PC-3 (cell line): ENCODE measurements around the gene CTCFL. TPM values are rescaled to one million over a fixed set of nuclear protein-coding genes. Genes with fewer than 3 reads are reported as not detected.
A peak's percentile ranks its signal among the peaks of the same experiment; 100 is the strongest.

Source experiments
- ATAC-seq: fragments of 200-7000 bp; cut with Tn5 transposase; 2 replicates; pipeline ENCODE4 v1.9.1; 2020; ENCODE audit warnings: mild to moderate bottlenecking, moderate library complexity
- Bru-seq: library from RNA; stranded (reverse); fragments of 400-500 nt; gene quantifications from one replicate; lab custom pipeline; 2021; lab: Mats Ljungman, UMichigan
- BruChase-seq, 2 experiments: library from RNA; stranded (reverse); fragments of 400-500 nt; gene quantifications; one replicate each; lab custom pipeline; 2021; lab: Mats Ljungman, UMichigan
- BruUV-seq: library from RNA; stranded (reverse); fragments of 400-500 nt; replicated peaks from 2 replicates; lab custom pipeline; 2021; lab: Mats Ljungman, UMichigan
- CTCF ChIA-PET: fragments of 300-600 bp; sonication (Branson Sonifier 250); formaldehyde crosslinking; loops from one replicate; lab custom pipeline; 2022; ENCODE audit warnings: antibody characterized with exemption; lab: Charles Lee
- POLR2A ChIA-PET: fragments of 300-600 bp; sonication (Branson Sonifier 250); formaldehyde crosslinking; loops from one replicate; lab custom pipeline; 2022; ENCODE audit warnings: antibody characterized with exemption; ENCODE audit not compliant: unreplicated experiment; lab: Charles Lee
- DNase-seq: peaks from one replicate; pipeline ENCODE4 v3.0.0-alpha.2; 2015
- H2AFZ ChIP-seq: fragments of 300-600 bp; sonication (generic); 2 replicates; pipeline ENCODE4 v1.6.0; 2016; ENCODE audit warnings: antibody characterized with exemption, low read length
- H3F3A ChIP-seq: fragments of 300-600 bp; sonication (generic); one replicate; pipeline ENCODE4 v1.6.0; 2017; ENCODE audit warnings: antibody characterized with exemption, low read length, control low read depth, mild to moderate bottlenecking; ENCODE audit not compliant: unreplicated experiment
- H3K27ac ChIP-seq: fragments of 300-600 bp; sonication (generic); 2 replicates; pipeline ENCODE4 v1.5.1; 2016; ENCODE audit warnings: mild to moderate bottlenecking, low read length
- H3K27me3 ChIP-seq: fragments of 300-600 bp; sonication (generic); 2 replicates; pipeline ENCODE4 v1.6.1; 2016; ENCODE audit warnings: low read length, mixed read lengths
- H3K36me3 ChIP-seq: fragments of 300-600 bp; sonication (generic); 2 replicates; pipeline ENCODE4 v1.6.1; 2016; ENCODE audit warnings: low read depth, mixed run types, low read length, mixed read lengths
- H3K4me1 ChIP-seq: fragments of 300-600 bp; sonication (generic); 2 replicates; pipeline ENCODE4 v1.5.1; 2016; ENCODE audit warnings: low read length; ENCODE audit not compliant: insufficient read depth
- H3K4me2 ChIP-seq: fragments of 300-600 bp; sonication (generic); 2 replicates; pipeline ENCODE4 v1.6.0; 2016; ENCODE audit warnings: low read length
- H3K4me3 ChIP-seq: fragments of 300-600 bp; sonication (generic); 2 replicates; pipeline ENCODE4 v1.5.1; 2016; ENCODE audit warnings: mild to moderate bottlenecking, low read length, mixed read lengths
- H3K79me2 ChIP-seq: fragments of 300-600 bp; sonication (generic); 2 replicates; pipeline ENCODE4 v1.6.1; 2017; ENCODE audit warnings: low read length, mixed read lengths
- H3K9ac ChIP-seq: fragments of 300-600 bp; sonication (generic); 2 replicates; pipeline ENCODE4 v1.6.0; 2016; ENCODE audit warnings: mild to moderate bottlenecking, low read length
- H3K9me2 ChIP-seq: fragments of 300-600 bp; sonication (generic); replicated peaks from 2 replicates; pipeline ENCODE4 v1.6.1; 2016; ENCODE audit warnings: mixed run types, low read length, mixed read lengths
- H3K9me3 ChIP-seq: fragments of 300-600 bp; sonication (generic); 2 replicates; pipeline ENCODE4 v1.6.1; 2016; ENCODE audit warnings: low read length, mixed read lengths
- H4K20me1 ChIP-seq: fragments of 300-600 bp; sonication (generic); 2 replicates; pipeline ENCODE4 v1.6.1; 2016; ENCODE audit warnings: low read length, mixed read lengths
- EZH2 ChIP-seq: fragments of 300-600 bp; sonication (generic); IDR thresholded peaks from one replicate; pipeline ENCODE4 v1.6.1; 2017; ENCODE audit warnings: antibody characterized with exemption, mild to moderate bottlenecking, low read length; ENCODE audit not compliant: unreplicated experiment
- EZH2phosphoT487 ChIP-seq: fragments of 300-600 bp; sonication (generic); IDR thresholded peaks from 2 replicates; pipeline ENCODE4 v1.6.1; 2018; ENCODE audit warnings: mild to moderate bottlenecking, antibody characterized with exemption, low read length, borderline replicate concordance
- intact Hi-C: fragments of 100-400 bp; cut with micrococcal nuclease; formaldehyde crosslinking; loops from 2 replicates; pipeline ENCODE4 v1.9.0; 2023
- long read RNA-seq: library from polyadenylated mRNA; unstranded; transcript quantifications from one replicate; pipeline ENCODE4 v2.0.0, GENCODE V29; 2021; ENCODE audit not compliant: unreplicated experiment
- total RNA-seq: library from RNA; depleted of rRNA; stranded (reverse); fragments of >200 nt; gene quantifications from 2 replicates; pipeline ENCODE4 v1.2.3, GENCODE V29; 2014; rRNA removed
- TF ChIP-seq, protein P1 (sequence below): fragments of 300-600 bp; sonication (generic); conservative IDR thresholded peaks from 2 replicates; pipeline ENCODE4 v1.5.1; 2017; ENCODE audit warnings: antibody characterized with exemption, low read depth, mild to moderate bottlenecking, low read length

CTCFL gene, protein sequence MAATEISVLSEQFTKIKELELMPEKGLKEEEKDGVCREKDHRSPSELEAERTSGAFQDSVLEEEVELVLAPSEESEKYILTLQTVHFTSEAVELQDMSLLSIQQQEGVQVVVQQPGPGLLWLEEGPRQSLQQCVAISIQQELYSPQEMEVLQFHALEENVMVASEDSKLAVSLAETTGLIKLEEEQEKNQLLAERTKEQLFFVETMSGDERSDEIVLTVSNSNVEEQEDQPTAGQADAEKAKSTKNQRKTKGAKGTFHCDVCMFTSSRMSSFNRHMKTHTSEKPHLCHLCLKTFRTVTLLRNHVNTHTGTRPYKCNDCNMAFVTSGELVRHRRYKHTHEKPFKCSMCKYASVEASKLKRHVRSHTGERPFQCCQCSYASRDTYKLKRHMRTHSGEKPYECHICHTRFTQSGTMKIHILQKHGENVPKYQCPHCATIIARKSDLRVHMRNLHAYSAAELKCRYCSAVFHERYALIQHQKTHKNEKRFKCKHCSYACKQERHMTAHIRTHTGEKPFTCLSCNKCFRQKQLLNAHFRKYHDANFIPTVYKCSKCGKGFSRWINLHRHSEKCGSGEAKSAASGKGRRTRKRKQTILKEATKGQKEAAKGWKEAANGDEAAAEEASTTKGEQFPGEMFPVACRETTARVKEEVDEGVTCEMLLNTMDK
- total RNA-seq (not detected in 2 replicates), Bru-seq, nascent RNA (percentile 6 among the genes with signal in this experiment), BruChase-seq, experiment 1, labeled RNA remaining after a 6-hour chase (percentile 5 among the genes with signal in this experiment), BruChase-seq, experiment 2, labeled RNA remaining after a 2-hour chase (percentile 8 among the genes with signal in this experiment)
- long read RNA-seq: 0 reads

DNA sequence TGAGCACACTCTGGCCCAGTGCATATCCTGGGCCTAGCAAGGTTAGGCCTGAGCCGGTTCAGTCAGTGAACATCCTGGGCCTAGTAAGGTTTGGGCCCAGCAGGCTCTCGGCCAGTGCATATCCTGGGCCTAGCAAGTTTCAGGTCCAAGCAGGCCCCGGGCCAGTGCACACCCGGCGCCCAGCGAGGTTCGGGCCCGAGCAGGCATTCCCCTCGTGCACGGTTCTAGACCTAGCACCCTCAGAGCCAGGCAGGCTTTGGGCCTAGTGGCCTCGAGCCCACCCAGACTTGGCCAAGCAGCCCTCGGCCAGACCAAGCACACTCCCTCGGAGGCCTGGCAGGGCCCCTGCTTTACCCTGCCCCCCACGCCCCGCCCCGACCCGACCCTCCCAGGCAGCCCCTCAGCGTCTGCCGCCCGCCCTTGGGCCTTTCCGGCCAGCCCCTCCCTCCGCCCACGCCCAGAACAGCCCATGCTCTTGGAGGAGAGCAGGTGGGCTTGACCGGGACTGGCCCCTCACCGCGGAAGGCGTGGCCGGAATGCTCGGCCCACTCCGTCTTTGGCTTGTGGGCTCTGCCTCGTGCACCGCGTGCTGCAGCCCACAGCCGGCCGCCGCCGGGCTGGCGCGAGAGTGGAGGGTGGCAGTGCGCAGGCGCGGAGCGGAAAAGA, at the start of gene CTCFL:
Gene CTCFL (minus strand): TSS at position 630 of the 666 bp plus-strand sequence. CDS start 935 bp downstream, outside the sequence.
- Histone ChIP-seq H3K9me2 (no peaks in the 10 kb centered on the region), H3F3A (no peaks in the 10 kb centered on the region), H2AFZ (no peak within 1 kb of the TSS), H4K20me1 (no peaks in the 10 kb centered on the region), H3K4me2 (no peak within 1 kb of the TSS), H3K27ac (no peak within 1 kb of the TSS), H3K79me2 (no peaks in the 10 kb centered on the region), H3K4me1 (no peaks in the 10 kb centered on the region), H3K4me3 (no peak within 1 kb of the TSS), H3K9me3 (no peaks in the 10 kb centered on the region), H3K9ac (no peak within 1 kb of the TSS), H3K27me3 (no peaks in the 10 kb centered on the region), H3K36me3 (no peaks in the 10 kb centered on the region)
- BruUV-seq: no TSS peak
- POLR2A ChIA-PET: no interaction called here
- CTCF ChIA-PET: no interaction called here
- ATAC-seq (no peak), DNase-seq (no peak)
- intact Hi-C loops: no loop called here
- TF ChIP-seq EZH2phosphoT487: no peak
- TF ChIP-seq, protein P1, sequence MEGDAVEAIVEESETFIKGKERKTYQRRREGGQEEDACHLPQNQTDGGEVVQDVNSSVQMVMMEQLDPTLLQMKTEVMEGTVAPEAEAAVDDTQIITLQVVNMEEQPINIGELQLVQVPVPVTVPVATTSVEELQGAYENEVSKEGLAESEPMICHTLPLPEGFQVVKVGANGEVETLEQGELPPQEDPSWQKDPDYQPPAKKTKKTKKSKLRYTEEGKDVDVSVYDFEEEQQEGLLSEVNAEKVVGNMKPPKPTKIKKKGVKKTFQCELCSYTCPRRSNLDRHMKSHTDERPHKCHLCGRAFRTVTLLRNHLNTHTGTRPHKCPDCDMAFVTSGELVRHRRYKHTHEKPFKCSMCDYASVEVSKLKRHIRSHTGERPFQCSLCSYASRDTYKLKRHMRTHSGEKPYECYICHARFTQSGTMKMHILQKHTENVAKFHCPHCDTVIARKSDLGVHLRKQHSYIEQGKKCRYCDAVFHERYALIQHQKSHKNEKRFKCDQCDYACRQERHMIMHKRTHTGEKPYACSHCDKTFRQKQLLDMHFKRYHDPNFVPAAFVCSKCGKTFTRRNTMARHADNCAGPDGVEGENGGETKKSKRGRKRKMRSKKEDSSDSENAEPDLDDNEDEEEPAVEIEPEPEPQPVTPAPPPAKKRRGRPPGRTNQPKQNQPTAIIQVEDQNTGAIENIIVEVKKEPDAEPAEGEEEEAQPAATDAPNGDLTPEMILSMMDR: no peak
- TF ChIP-seq EZH2: no peak

DNA sequence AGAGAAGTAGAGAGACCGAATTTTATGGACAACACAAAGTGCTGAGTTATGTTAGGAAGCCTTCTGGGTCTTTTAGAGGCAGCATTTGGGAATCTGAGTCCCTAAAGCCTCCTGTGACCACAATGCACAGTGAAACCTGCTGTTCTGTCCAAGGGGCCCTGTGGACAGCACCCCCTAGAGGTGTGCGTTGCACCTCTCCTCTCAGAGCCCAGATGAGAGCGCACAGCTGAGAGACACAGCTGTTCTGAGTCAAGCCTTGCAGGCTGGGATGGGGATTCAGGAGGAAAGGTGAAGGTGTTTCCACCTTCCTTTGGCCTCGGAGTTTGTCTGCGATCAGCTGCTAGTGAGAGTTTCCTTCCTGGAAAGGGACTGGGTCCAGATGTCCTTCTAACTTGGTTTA, 49.0 kb upstream of the CTCFL start:
- intact Hi-C loops: no loop called here
- H3K4me1 ChIP-seq: no peaks in the 10 kb centered on the region
- H3F3A ChIP-seq: no peaks in the 10 kb centered on the region
- H3K9ac ChIP-seq: no peak overlapping the region
- no peaks in the 10 kb centered on the region for H3K36me3 ChIP-seq
- DNase-seq (no peak), ATAC-seq (no peak)
- ChIA-PET POLR2A (no interaction called here), CTCF (no interaction called here)
- no peak overlapping the region for H2AFZ ChIP-seq
- no peak for TF ChIP-seq EZH2phosphoT487
- TF ChIP-seq EZH2: no peak
- TF ChIP-seq, protein P1: peak; percentile 69
- no peaks in the 10 kb centered on the region for H3K9me3 ChIP-seq
- no TSS peak for BruUV-seq
- no peaks in the 10 kb centered on the region for H3K79me2 ChIP-seq
- no peaks in the 10 kb centered on the region for H4K20me1 ChIP-seq
- peaks cover 90% of the 10 kb centered on the region for H3K27me3 ChIP-seq
- H3K4me3 ChIP-seq: no peak overlapping the region
- no peaks in the 10 kb centered on the region for H3K9me2 ChIP-seq
- H3K4me2 ChIP-seq: no peak overlapping the region
- H3K27ac ChIP-seq: no peak overlapping the region
